Activated CD4-positive, CD25-positive, alpha-beta regulatory T cell treated with anti-CD3 and anti-CD28 coated beads, Interleukin-2, amount 50 U/mL, for 72 hours (primary cell): Measurements from ENCODE around the gene FARSB.

ENCODE experiments used
- DNase-seq: peaks from one replicate; pipeline ENCODE4 v3.0.0; 2021

The FARSB gene

GRCh38 chr2:222656526-222657446 lies 894 bp upstream of the FARSB start:
- DNase-seq = no peak

DNA sequence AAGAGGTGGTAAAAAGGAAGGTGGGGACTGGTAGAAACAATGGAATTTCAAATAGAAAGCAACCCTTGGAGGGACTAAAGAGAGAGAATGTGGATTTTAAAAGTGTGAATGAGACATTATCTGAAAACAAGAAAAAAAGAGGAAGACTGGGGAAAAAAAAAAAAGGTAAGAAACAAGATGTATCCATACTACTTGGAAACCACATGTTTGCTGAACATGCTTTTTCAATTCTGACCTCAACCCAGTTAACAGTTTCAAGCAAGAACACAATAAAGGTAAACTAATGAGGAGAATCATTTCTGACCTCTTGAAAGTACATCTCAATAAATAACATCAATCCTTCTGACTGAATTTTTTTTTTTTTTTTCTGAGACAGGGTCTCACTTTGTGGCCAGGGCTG lies 2.6 kb downstream of the FARSB start:
- no peak for DNase-seq

DNA sequence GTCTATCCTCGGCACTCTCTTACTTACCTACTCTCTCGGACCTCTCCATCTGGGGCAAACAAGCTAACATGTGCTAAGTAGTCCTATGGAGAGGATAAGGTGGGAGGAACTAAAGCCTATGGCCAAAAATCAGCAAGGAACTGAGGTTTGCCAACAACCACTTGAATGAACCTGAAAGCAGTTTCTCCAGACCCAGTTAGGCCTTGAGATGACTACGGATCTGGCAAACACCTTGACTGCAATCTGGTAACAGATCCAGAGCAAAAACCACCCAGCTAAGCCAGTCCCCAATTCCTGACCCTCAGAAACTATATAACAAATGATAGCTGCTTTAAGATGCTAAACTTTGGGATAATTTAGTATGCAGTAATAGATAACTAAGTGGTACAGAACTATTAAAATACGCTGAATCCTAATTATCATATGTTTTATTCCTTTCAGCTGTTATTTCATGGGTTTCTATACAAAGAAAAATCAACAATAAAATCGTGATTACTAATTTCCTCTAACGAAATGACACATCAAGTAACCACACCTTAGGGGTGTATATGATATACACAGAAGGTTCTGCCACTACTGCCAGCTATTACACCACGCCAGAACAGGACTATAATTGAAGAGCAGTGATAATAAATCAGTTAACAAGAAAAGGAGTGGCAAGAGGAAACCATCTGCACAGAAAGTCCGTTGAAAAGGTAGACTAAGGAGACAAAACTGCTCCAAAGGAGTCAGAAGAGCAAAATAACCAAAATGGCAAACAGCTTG lies 3.2 kb downstream of the FARSB start:
- DNase-seq = no peak

- DNase-seq = no peak
Observed at GRCh38 chr2:222651718-222652418, 4.0 kb downstream of the FARSB start.

- no peak for DNase-seq
Observed at GRCh38 chr2:222649801-222650200, 6.1 kb downstream of the FARSB start.

- no peak for DNase-seq
Observed at GRCh38 chr2:222646008-222646407, 9.9 kb downstream of the FARSB start.

DNA sequence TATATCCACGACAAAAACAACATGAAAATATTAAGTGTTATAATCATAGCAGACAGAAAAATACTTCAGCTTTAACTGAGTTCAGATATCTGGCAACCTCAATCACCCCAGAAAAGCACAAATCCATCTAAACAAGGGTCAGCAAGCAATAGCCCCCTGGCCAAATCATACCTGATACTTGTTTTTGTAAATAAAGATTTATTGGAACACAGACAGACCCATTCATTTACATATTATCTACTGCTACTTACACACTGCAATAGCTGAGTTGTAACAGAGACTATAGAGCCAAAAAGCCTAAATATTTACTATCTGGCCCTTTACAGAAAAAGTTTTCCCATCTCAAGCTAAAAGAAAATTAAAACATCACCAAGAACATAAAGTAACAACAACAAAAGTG lies 12.8 kb downstream of the FARSB start:
- DNase-seq = no peak

- no peak for DNase-seq
Observed at GRCh38 chr2:222641336-222641735, 14.6 kb downstream of the FARSB start.

DNA sequence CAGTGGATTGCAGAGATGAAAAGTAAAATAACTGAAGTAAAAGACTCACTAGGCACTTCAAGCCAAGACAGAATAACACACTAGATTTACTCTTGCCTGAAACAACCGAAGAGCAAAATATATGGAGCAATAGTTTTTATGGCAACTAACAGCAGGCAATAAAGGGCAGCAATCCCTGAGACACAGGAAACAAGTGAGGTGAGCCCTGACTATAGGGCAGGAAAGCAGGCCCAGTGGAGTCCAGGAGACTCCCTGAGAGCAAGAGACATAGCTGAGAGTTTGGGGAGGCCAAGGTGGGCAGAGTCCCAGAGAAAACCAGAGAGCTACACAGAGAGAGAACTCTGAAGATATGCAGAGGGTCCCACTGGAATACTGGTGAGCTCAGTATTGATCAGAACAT lies 18.8 kb downstream of the FARSB start:
- DNase-seq = no peak

GRCh38 chr2:222635295-222635694 lies 20.6 kb downstream of the FARSB start:
- no peak for DNase-seq

DNA sequence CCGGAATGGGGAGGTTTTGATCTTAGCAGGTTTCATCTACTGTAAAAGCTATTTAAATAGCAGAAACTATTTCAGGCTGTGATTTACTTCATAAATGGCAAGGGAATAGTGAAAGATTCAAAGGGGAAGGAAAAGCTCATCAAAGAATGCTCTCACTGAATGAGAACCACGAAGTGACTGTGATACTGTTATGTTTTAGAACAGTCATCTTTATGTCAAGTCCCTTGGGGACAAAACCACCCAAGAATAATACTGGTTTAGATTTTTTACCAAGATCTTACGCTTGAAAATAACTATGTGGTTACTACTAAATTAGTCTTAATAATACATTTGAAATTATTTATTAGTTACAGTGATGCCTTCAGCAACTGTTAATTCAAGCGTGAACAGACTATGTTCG lies 28.1 kb downstream of the FARSB start:
- DNase-seq = no peak

GRCh38 chr2:222623756-222624309 lies 32.1 kb downstream of the FARSB start:
- no peak for DNase-seq

DNA sequence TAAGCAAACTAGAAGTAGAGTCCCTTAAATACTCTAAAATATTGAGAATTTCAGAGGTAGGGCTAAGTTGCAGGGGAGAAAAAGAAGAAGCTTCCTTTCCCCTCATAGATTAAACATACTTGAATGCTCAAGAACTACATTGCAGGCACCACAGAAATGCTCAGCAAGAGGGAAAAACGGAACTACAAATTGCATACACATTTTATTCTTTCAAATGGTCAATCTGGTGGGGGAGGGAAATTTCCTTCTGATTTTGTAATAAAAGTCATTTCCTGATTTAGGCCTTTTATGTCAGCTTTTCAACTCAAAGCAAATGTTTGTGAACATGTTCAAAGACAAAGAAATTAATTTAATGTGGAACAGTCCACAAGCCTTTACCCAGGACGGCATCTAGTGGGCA lies 33.0 kb downstream of the FARSB start:
- no peak for DNase-seq

DNA sequence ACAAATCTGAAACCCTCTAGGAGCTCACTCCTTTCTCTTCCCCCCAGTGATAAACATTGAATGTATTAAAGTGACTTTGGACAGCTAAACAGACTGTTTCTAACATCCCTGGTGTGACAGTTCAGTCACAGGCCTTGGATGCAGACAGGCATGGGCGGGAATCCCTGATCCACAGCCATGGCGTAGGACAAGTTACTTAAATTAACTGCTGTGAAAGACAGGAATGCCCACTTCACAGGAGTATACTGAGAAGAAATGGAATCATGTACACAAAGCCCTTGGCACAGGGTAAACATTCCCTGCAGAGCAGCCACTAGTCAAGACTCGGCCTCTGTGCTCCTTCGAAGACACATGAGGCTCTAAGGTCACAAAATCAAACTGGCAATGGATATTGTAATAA lies 34.0 kb downstream of the FARSB start:
- no peak for DNase-seq

GRCh38 chr2:222615320-222615719 lies 40.6 kb downstream of the FARSB start:
- no peak for DNase-seq

DNA sequence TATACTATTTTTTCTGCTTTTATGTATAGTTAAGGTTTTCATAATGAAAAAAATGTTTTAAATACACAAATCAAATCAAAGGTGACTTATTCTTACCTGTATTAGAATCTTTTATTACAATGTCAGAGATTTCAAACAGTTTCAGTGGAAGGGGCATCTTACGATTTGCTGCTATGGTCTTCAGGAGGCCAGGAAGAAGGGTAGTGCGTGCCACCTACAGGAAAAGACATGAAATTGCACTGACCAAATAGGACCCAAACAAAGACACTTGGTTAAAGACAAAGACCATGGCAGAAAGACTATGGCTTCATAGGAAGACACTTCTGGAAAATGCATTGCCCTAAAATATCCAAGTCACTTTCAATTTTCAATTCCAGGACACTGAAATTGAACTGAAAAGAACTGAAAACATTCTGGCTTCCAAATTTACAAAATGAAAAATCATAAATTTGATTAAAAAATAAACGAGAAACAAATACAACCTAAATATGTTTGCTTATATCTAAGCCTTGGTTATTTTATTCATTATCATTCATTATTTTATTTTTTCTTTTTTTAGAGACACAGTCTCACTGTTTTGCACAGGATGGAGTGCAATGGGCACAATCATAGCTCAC lies 42.1 kb downstream of the FARSB start:
- no peak for DNase-seq

GRCh38 chr2:222611684-222612083 lies 44.2 kb downstream of the FARSB start:
- no peak for DNase-seq

DNA sequence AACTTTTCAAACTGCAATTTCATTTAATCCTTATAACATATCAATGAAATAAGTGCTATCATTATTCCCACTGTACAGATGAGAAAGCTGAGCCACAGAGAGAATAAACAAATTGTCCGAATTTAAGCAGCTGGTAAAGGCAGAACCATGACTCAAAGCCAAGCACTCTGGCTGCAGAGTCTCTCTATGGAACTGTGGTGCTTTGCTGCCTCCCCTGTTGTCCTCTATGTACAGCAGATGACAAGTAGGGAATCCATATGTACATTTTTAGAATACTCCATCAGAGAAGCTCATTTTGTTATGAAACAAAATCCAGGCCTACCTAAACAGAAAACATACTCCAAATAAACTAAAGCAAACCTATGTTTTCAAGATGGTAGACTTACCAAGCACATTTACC lies 45.1 kb downstream of the FARSB start:
- DNase-seq = no peak

DNA sequence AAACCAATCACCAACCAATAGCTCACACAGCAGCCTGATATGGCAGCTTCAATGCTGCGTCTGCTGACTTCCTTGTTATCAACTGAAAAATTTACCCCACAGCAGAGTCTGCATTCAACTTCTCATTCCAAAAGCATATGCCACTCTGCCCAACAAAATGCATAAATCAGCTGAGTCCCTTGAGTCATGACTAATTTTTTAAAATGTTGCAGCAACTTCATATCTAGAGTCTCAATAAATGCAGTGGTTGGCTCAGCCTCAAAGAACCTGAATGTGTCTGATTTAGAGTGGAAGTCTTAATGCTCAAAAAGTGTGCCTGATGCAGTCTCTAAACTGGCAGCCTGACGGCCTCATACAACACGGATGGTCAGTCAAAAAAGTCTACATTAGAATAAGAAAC lies 46.5 kb downstream of the FARSB start:
- no peak for DNase-seq

DNA sequence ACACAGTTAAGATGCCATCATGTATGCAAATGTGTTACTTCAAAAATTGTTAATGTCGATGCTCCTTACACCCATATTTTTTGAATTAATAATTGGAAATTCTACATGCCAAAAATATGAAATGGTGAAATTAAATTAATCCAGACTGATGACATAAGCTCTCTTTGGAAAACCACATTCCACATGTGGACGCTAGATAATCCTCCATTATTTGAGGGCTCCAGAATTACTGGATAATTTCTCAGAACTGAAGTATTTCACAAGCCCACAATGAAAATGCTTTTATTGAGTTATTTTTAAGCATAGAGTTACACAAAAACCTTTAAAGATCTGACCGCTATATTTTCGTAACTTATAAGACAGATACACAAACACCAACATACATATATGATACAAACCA lies 47.8 kb downstream of the FARSB start:
- no peak for DNase-seq

DNA sequence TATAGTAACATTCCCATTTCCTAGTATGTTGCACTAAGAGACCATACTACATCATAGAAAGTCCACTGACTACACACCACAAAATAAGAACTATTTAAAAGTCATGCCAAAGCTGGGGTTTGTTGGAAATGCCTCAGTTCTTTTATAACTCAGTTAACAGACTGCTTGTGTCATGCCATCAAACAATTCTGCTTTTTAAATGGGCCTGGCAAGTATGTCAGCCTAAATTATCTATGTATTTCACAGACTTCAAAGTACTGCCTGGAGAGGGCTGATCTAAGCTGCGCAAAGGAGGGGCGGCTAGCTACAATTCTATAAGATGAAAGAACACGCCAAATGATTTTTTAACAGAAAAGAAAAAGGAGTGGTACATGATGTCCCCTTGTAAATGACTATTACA lies 49.6 kb downstream of the FARSB start:
- no peak for DNase-seq

DNA sequence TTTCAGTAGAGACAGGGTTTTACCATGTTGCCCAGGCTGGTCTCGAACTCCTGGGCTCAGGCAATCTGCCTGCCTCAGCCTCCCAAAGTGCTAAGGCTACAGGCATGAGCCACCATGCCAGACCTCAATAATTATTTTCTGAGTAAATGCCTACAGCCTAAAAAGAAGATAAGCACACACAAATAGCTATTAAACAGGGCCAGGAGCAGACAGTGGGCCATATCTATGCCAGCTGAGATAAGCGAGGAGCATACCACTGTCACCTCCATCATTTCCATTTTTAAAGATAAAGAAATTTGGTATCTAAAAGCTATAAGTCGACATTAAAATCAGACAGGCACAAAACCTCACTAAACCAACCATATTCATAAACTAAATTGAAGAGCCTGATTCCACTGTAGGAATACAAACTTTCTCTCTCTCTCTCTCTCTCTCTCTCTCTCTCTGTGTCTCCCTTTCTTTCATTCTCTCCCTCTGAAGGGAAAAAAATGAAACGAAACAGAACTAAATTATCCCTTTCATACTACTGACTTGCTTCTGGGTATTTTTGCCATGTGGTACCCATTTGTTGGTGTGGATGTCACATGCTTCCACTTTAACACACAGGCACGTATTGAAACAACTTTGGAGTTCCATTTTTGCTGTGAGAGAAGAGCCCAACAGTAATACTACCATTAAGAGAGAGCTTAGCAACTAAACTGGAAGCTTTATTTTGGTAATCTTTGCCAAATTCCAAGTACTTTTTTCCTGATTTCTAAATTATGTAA lies 51.0 kb downstream of the FARSB start:
- no peak for DNase-seq
